Psoas muscle (tissue), 8 donors: Measurements from ENCODE around the gene RALY. TPM values are rescaled to one million over a fixed set of nuclear protein-coding genes. Genes with fewer than 3 reads are reported as not detected.
A peak's percentile ranks its signal among the peaks of the same experiment; 100 is the strongest.

Experiments
- ATAC-seq, 4 donors: fragments of 200-7000 bp; cut with Tn5 transposase; one replicate each; pipeline ENCODE4 v1.9.1; 2020; ENCODE audit warnings: moderate library complexity in 3 of 4, mild to moderate bottlenecking in 2 of 4
- DNase-seq, 2 donors: peaks; one replicate each; pipeline ENCODE4 v3.0.0-alpha.2; 2020
- H3K27ac ChIP-seq: fragments of 200-600 bp; one replicate; pipeline ENCODE4 v1.8.0; 2022
- H3K27me3 ChIP-seq, 3 donors: fragments of 200-600 bp in 1 of 3; one replicate each; pipeline versions ENCODE4 v1.6.1 to v1.8.0; 2013 to 2022; ENCODE audit warnings: low read length in 2 of 3, mild to moderate bottlenecking in 2 of 3, moderate library complexity in 1 of 3; ENCODE audit not compliant: insufficient read depth in 3 of 3
- H3K36me3 ChIP-seq, 2 donors: fragments of 200-600 bp in 1 of 2; one replicate each; pipeline versions ENCODE4 v1.6.1 to v1.8.0; 2013 to 2022; ENCODE audit warnings: low read depth in 1 of 2, mild to moderate bottlenecking in 1 of 2, moderate library complexity in 1 of 2; ENCODE audit not compliant: insufficient read depth in 1 of 2
- H3K4me1 ChIP-seq: fragments of 200-600 bp; one replicate; pipeline ENCODE4 v1.8.0; 2022
- H3K4me3 ChIP-seq: fragments of 200-600 bp; one replicate; pipeline ENCODE4 v1.8.0; 2022; ENCODE audit warnings: mild to moderate bottlenecking
- H3K9me3 ChIP-seq: fragments of 200-600 bp; one replicate; pipeline ENCODE4 v1.8.0; 2022
- CTCF ChIP-seq: fragments of 200-600 bp; IDR thresholded peaks from one replicate; pipeline ENCODE4 v1.8.0; 2022; ENCODE audit warnings: antibody characterized with exemption
- WGBS, 3 donors: extraction: QIAGEN DNeasy Blood & Tissue Kit; methylation state at CpG; one replicate each; pipeline versions ENCODE4 v1.1.6 to v1.1.7; 2013; 5-methylcytosine and 5-hydroxymethylcytosine counted together
- intact Hi-C, 2 donors: fragments of 100-400 bp; cut with DNase I; formaldehyde crosslinking; loops; one replicate each; pipeline versions ENCODE4 v1.11.0 to v1.14.2; 2022
- long read RNA-seq, 2 donors: library from polyadenylated mRNA; unstranded; transcript quantifications; one replicate each; pipeline ENCODE4 v2.0.0, GENCODE V29; 2021
- polyA plus RNA-seq, 3 donors: library from polyadenylated mRNA; stranded (reverse); fragments of 200-250 nt; gene quantifications; one replicate each; pipeline ENCODE4 v1.2.3, GENCODE V29; 2013
- total RNA-seq, 4 donors: library from RNA; stranded (reverse); fragmentation: NEBNext Ultra II Directional in 2 of 4; extraction: Animal tissue kit (Norgen Biotek cat#: 25700) in 2 of 4; gene quantifications; one replicate each; pipeline versions ENCODE4 v1.2.1 to v1.2.4, GENCODE V29; 2021 to 2023
- donor health status: healthy with polysubstance abuse.
- donor health status: DM: no; HTN: no; CAD: no; lungs with moderate emphysema.
- donor health status: Bipolar disorder and iron deficiency.
- donor health status: healthy.
- donor health status: DM: yes; HTN: yes; CAD: no.
- donor health status: DM: no; HTN: no; CAD: no.
- donor health status: DM: no; HTN: no; CAD: no.
- donor health status: DM: yes; HTN: yes; CAD: no.

RALY gene
- 100 to 1,000 TPM in 2 of 4 donors, 10 to 100 TPM in 2; 92.3 to 120 (median 98.8) TPM for total RNA-seq
- polyA plus RNA-seq, result 100 to 1,000 TPM; 139 to 325 (median 151) TPM
- long read RNA-seq, donor 1, full-length matches to known transcripts, result 103 of 121 reads
- long read RNA-seq, donor 1, partial matches to known transcripts, result 10 of 121 reads
- long read RNA-seq, donor 1, other reads (novel, unspliced or antisense), result 8 of 121 reads
- long read RNA-seq, donor 2, full-length matches to known transcripts, result 240 of 280 reads
- long read RNA-seq, donor 2, partial matches to known transcripts, result 11 of 280 reads
- long read RNA-seq, donor 2, other reads (novel, unspliced or antisense), result 29 of 280 reads

GRCh38 chr20:33993576-33994221, at the start of gene RALY:
TSS of gene RALY (plus strand) at chr20:33993911. CDS start at chr20:34072075, 78,164 bp downstream.
- WGBS, 3 donors, result 0% methylated on average over 26 to 72 of the region's 72 CpGs
- peak within 1 kb of the TSS; percentile 80 for H3K4me3 ChIP-seq
- intact Hi-C loops, result loop anchor here (1.0 to 5.0 kb wide), 3 partner anchors 49 to 119 kb away; partner anchors contain the start of gene EIF2S2 (in 1 of the 2)
- DNase-seq, result peak; percentile 98 to 99
- H3K36me3 ChIP-seq, result no peaks in the 10 kb centered on the region
- peaks cover 45% of the 10 kb centered on the region for H3K4me1 ChIP-seq
- TF ChIP-seq CTCF, result no peak
- no peaks in the 10 kb centered on the region for H3K9me3 ChIP-seq
- peak within 1 kb of the TSS; percentile 96 for H3K27ac ChIP-seq
- H3K27me3 ChIP-seq, result no peaks in the 10 kb centered on the region
- ATAC-seq, result peak; percentile 89 to 91 (median 90)

- WGBS, 3 donors, result 73 to 77% (median 75%) methylated on average over 5 of the region's 5 CpGs
- no peaks in the 10 kb centered on the region for H3K4me1 ChIP-seq
- H3K9me3 ChIP-seq, result peaks cover 13% of the 10 kb centered on the region
- H3K4me3 ChIP-seq, result no peak overlapping the region
- DNase-seq, result no peak
- no peaks in the 10 kb centered on the region for H3K27me3 ChIP-seq
- no peaks in the 10 kb centered on the region for H3K36me3 ChIP-seq
- ATAC-seq, result no peak
- TF ChIP-seq CTCF, result no peak
- no peak overlapping the region for H3K27ac ChIP-seq
- intact Hi-C loops, result no loop called here
Measured at GRCh38 chr20:33944914-33945313, 48.8 kb upstream of the RALY start.

GRCh38 chr20:33945391-33946081, 48.2 kb upstream of the RALY start:
- 78 to 84% (median 83%) methylated on average over 5 of the region's 5 CpGs for WGBS, 3 donors
- DNase-seq, result no peak
- Histone ChIP-seq H3K27ac (no peak overlapping the region), H3K27me3 (no peaks in the 10 kb centered on the region), H3K36me3 (no peaks in the 10 kb centered on the region), H3K4me1 (no peaks in the 10 kb centered on the region), H3K9me3 (peaks cover 13% of the 10 kb centered on the region), H3K4me3 (no peak overlapping the region)
- intact Hi-C loops, result no loop called here
- TF ChIP-seq CTCF, result no peak
- ATAC-seq, result no peak

- Histone ChIP-seq H3K36me3 (no peaks in the 10 kb centered on the region), H3K27me3 (no peaks in the 10 kb centered on the region), H3K27ac (no peak overlapping the region), H3K9me3 (peaks cover 13% of the 10 kb centered on the region), H3K4me1 (no peaks in the 10 kb centered on the region), H3K4me3 (no peak overlapping the region)
- WGBS, 3 donors, result 40 to 48% (median 46%) methylated on average over 2 of the region's 2 CpGs
- peak; percentile 43 for TF ChIP-seq CTCF
- ATAC-seq, result no peak
- intact Hi-C loops, result no loop called here
- no peak for DNase-seq
Measured at GRCh38 chr20:33947709-33948295, 45.9 kb upstream of the RALY start.
